K562 (cell line): ENCODE results near the gene PI4K2B. TPM values are rescaled to one million over a fixed set of nuclear protein-coding genes. Genes with fewer than 3 reads are reported as not detected.

ENCODE experiments used
- ATAC-seq: fragments of 200-7000 bp; cut with Tn5 transposase; 3 replicates; pipeline ENCODE4 v1.9.1; 2020; ENCODE audit warnings: moderate library complexity
- BruUV-seq: library from RNA; stranded (reverse); fragments of 400-500 nt; replicated peaks from 2 replicates; lab custom pipeline; 2021; lab: Mats Ljungman, UMichigan
- CTCF ChIA-PET: fragments of 300-600 bp; formaldehyde crosslinking; extraction: SDS; loops from one replicate; lab custom pipeline; 2021; ENCODE audit warnings: low intra/inter-chr PET ratio; lab: Yijun Ruan, JAX
- POLR2A ChIA-PET: fragments of 300-600, 350-650 bp; sonication (Branson Sonifier 250); formaldehyde crosslinking; extraction: SDS; loops from one replicate; lab custom pipeline; 2021; ENCODE audit warnings: antibody characterized with exemption, inconsistent platforms; lab: Yijun Ruan, JAX
- DNase-seq, 4 experiments: peaks; one replicate each; pipeline versions ENCODE4 v3.0.0 to v3.0.0-alpha.2; 2011 to 2018; ENCODE audit warnings: low spot score in 3 of 4, mixed read lengths in 3 of 4; ENCODE audit errors: extremely low read depth in 1 of 4
- FAIRE-seq: peaks from 2 replicates; lab custom pipeline; 2011; peaks lifted over from hg19 to GRCh38; lab: Jason Lieb, UNC
- H2AFZ ChIP-seq: 2 replicates; pipeline ENCODE4 v1.6.0; 2011; ENCODE audit warnings: low read depth, low read length, control low read depth, inconsistent platforms
- H3K27ac ChIP-seq: fragments of 200-600 bp; 3 replicates; pipeline ENCODE4 v1.8.0; 2011; ENCODE audit warnings: low read depth, mild to moderate bottlenecking, control low read depth, inconsistent platforms, low read length, moderate library complexity, mixed read lengths; ENCODE audit errors: extremely low read depth
- H3K27me3 ChIP-seq, 2 experiments: fragments of 300-600 bp in 1 of 2; 2 replicates in 1 of 2; 3 replicates in 1 of 2; pipeline versions ENCODE4 v1.6.0 to v1.8.0; 2011; ENCODE audit warnings: inconsistent platforms in 2 of 2, low read length in 2 of 2, mild to moderate bottlenecking in 1 of 2, mixed read lengths in 1 of 2, moderate library complexity in 1 of 2; ENCODE audit not compliant: control insufficient read depth in 2 of 2, insufficient read depth in 2 of 2
- H3K36me3 ChIP-seq: fragments of 300-600 bp; 3 replicates; pipeline ENCODE4 v1.8.0; 2011; ENCODE audit warnings: mild to moderate bottlenecking, low read length, inconsistent platforms; ENCODE audit not compliant: control insufficient read depth, insufficient read depth
- H3K4me1 ChIP-seq, 2 experiments: fragments of 200-600 bp in 1 of 2; replicated peaks in 1 of 2; 2 replicates in 1 of 2; 3 replicates in 1 of 2; pipeline versions ENCODE4 v1.5.1 to v1.8.0; 2011; ENCODE audit warnings: inconsistent platforms in 2 of 2, low read length in 2 of 2, mild to moderate bottlenecking in 1 of 2, mixed read lengths in 1 of 2, moderate library complexity in 1 of 2; ENCODE audit not compliant: control insufficient read depth in 2 of 2, insufficient read depth in 2 of 2
- H3K4me2 ChIP-seq: 2 replicates; pipeline ENCODE4 v1.6.1; 2011; ENCODE audit warnings: low read length, control low read depth, inconsistent platforms, mixed read lengths; ENCODE audit not compliant: insufficient read depth
- H3K4me3 ChIP-seq: fragments of 200-600 bp; sonication (generic), shearing (Covaris generic); 2 replicates; pipeline ENCODE4 v1.5.1; 2016; ENCODE audit warnings: control low read depth, inconsistent platforms
- H3K79me2 ChIP-seq: fragments of 200-600 bp; 3 replicates; pipeline ENCODE4 v1.8.0; 2011; ENCODE audit warnings: low read length, inconsistent platforms; ENCODE audit not compliant: control insufficient read depth, insufficient read depth
- H3K9ac ChIP-seq, 2 experiments: 2 replicates each; pipeline versions ENCODE4 v1.6.0 to v1.6.1; 2011; ENCODE audit warnings: low read depth in 2 of 2, low read length in 2 of 2, control low read depth in 1 of 2, inconsistent platforms in 1 of 2, mild to moderate bottlenecking in 1 of 2, mixed read lengths in 1 of 2; ENCODE audit not compliant: insufficient read depth in 1 of 2
- H3K9me1 ChIP-seq: one replicate; pipeline ENCODE4 v1.6.0; 2011; ENCODE audit warnings: inconsistent platforms, mild to moderate bottlenecking, low read length, moderate library complexity; ENCODE audit not compliant: control insufficient read depth, insufficient read depth
- H3K9me3 ChIP-seq: replicated peaks from 2 replicates; pipeline ENCODE4 v1.5.1; 2011; ENCODE audit warnings: low read depth, low read length, inconsistent platforms; ENCODE audit not compliant: control insufficient read depth, insufficient read depth
- H4K20me1 ChIP-seq: replicated peaks from 2 replicates; pipeline ENCODE4 v1.6.1; 2011; ENCODE audit warnings: low read length, inconsistent platforms, mixed read lengths; ENCODE audit not compliant: control insufficient read depth, insufficient read depth
- CREB5 ChIP-seq: fragments of 250-450 bp; sonication (Bioruptor Pico); IDR thresholded peaks from 2 replicates; pipeline ENCODE4 v1.5.0; 2020; ENCODE audit warnings: mild to moderate bottlenecking
- ZNF318 ChIP-seq, 2 experiments: fragments of 450-650 bp; IDR thresholded peaks; 2 replicates each; pipeline ENCODE4 v1.6.1; 2016; ENCODE audit warnings: mild to moderate bottlenecking in 2 of 2, borderline replicate concordance in 1 of 2, low read depth in 1 of 2, moderate library complexity in 1 of 2
- ZNF764 ChIP-seq: fragments of 250-450 bp; sonication (Bioruptor Pico); IDR thresholded peaks from 2 replicates; pipeline ENCODE4 v1.4.0; 2020; ENCODE audit warnings: low read depth, mild to moderate bottlenecking, moderate library complexity
- WGBS: fragments of 100-300 bp; shearing (Covaris generic); methylation state at CpG from one replicate; pipeline ENCODE4 v1.1.6; 2016; ENCODE audit warnings: low coverage, mixed read lengths; ENCODE audit not compliant: insufficient coverage; ENCODE audit errors: missing lambda C conversion rate; 5-methylcytosine and 5-hydroxymethylcytosine counted together
- in situ Hi-C: fragments of 300-500 bp; cut with MboI; formaldehyde crosslinking; loops from 4 replicates; pipeline ENCODE4 v1.15.0; 2018; ENCODE audit warnings: inconsistent platforms, mixed read lengths
- intact Hi-C: fragments of 100-400 bp; cut with micrococcal nuclease; formaldehyde crosslinking; loops from 2 replicates; pipeline ENCODE4 v1.14.2; 2022
- polyA plus RNA-seq, 8 experiments: library from polyadenylated mRNA; depleted of rRNA in 4 of 8; stranded (reverse) in 5 of 8; unstranded in 3 of 8; fragments of >200 nt; fragmentation: Nextera tagmentation in 2 of 8; fragmentation: Illumina TruSeq in 1 of 8; extraction: Ambion mirVana in 2 of 8; extraction: Trizol in 1 of 8; gene quantifications; 2 replicates each; pipeline versions ENCODE4 v1.2.1 to v1.2.3, GENCODE V29; 2011 to 2014; ENCODE audit warnings: inconsistent platforms in 1 of 8, missing spikeins in 1 of 8
- total RNA-seq, 7 experiments: library from RNA; depleted of rRNA in 6 of 7; stranded (reverse); fragments of >200 nt in 6 of 7; fragmentation: Illumina TruSeq in 2 of 7; extraction: Trizol in 2 of 7; gene quantifications; 2 replicates each; pipeline versions ENCODE4 v1.2.1 to v1.2.3, GENCODE V29; 2011 to 2021; ENCODE audit warnings: low replicate concordance in 1 of 7

The PI4K2B gene
- total and polyA plus RNA-seq, 9 of the 15 experiments (the other 6 are each of a cell fraction or from before 2014, with no cell fraction given), result 4.5 to 21.4 (median 16.5) TPM

- Histone ChIP-seq H3K27me3 (no peaks in the 10 kb centered on the region), H3K4me3 (no peak overlapping the region), H3K9me1 (no peaks in the 10 kb centered on the region), H3K36me3 (peaks cover 47% of the 10 kb centered on the region), H2AFZ (no peak overlapping the region), H3K79me2 (no peaks in the 10 kb centered on the region), H3K9ac (no peak overlapping the region), H3K4me1 (no peaks in the 10 kb centered on the region), H3K9me3 (no peaks in the 10 kb centered on the region), H4K20me1 (no peaks in the 10 kb centered on the region), H3K4me2 (no peak overlapping the region), H3K27ac (no peak overlapping the region)
- ATAC-seq (no peak), DNase-seq (no peak), FAIRE-seq (no peak)
- WGBS, result 64% methylated on average over 1 of the region's 1 CpG
- BruUV-seq, result no TSS peak
- TF ChIP-seq CREB5 (CRISPR knock-in tag) (no peak), ZNF318 (IDR thresholded peaks at IDR 0.05; ENCODE audit: borderline replicate concordance in 1 of 2, low read depth in 1 of 2) (no peak), ZNF764 (CRISPR knock-in tag) (no peak)
- in situ Hi-C loops, result no loop called here
- intact Hi-C loops, result no loop called here
- POLR2A ChIA-PET, result interaction anchor here (1.1 kb wide), 1 partner anchor 16 kb away, joined by 4 read pairs; no protein-coding TSS in a partner anchor
- CTCF ChIA-PET, result no interaction called here
Measured at GRCh38 chr4:25320773-25321172, 86.9 kb downstream of the PI4K2B start.
